Mesenchymal stem cell (in vitro differentiated cells and primary cell): ENCODE results near the gene BDKRB2.

Source experiments
- DNase-seq: peaks from one replicate; pipeline ENCODE4 v3.0.0-alpha.2; 2013
- H2AFZ ChIP-seq: one replicate; pipeline ENCODE4 v1.6.1; 2013; ENCODE audit warnings: low read depth, mild to moderate bottlenecking, control low read depth, inconsistent platforms, low read length, moderate library complexity
- H2AK5ac ChIP-seq: 2 replicates; pipeline ENCODE4 v1.6.1; 2013; ENCODE audit warnings: low read length, moderate library complexity, mild to moderate bottlenecking, inconsistent platforms; ENCODE audit not compliant: severe bottlenecking
- H2BK120ac ChIP-seq: one replicate; pipeline ENCODE4 v1.6.1; 2013; ENCODE audit warnings: low read depth, mild to moderate bottlenecking, inconsistent platforms, low read length, moderate library complexity
- H2BK12ac ChIP-seq, 2 experiments: one replicate each; pipeline ENCODE4 v1.6.1; 2013; ENCODE audit warnings: inconsistent platforms in 2 of 2, low read length in 2 of 2, mild to moderate bottlenecking in 2 of 2, moderate library complexity in 2 of 2, control low read depth in 1 of 2
- H2BK15ac ChIP-seq: one replicate; pipeline ENCODE4 v1.6.1; 2013; ENCODE audit warnings: mild to moderate bottlenecking, low read depth, inconsistent platforms; ENCODE audit not compliant: poor library complexity, severe bottlenecking
- H2BK5ac ChIP-seq: 2 replicates; pipeline ENCODE4 v1.6.1; 2013; ENCODE audit warnings: low read depth, mild to moderate bottlenecking, low read length, control low read depth, inconsistent platforms; ENCODE audit not compliant: poor library complexity, severe bottlenecking
- H3K14ac ChIP-seq, 2 experiments: one replicate each; pipeline ENCODE4 v1.6.1; 2013; ENCODE audit warnings: inconsistent platforms in 2 of 2, low read length in 2 of 2, control low read depth in 1 of 2, mild to moderate bottlenecking in 1 of 2, moderate library complexity in 1 of 2
- H3K18ac ChIP-seq, 2 experiments: one replicate each; pipeline ENCODE4 v1.6.1; 2013; ENCODE audit warnings: inconsistent platforms in 2 of 2, low read length in 2 of 2, control low read depth in 1 of 2, low read depth in 1 of 2, mild to moderate bottlenecking in 1 of 2
- H3K23ac ChIP-seq, 2 experiments: one replicate each; pipeline ENCODE4 v1.6.1; 2013; ENCODE audit warnings: inconsistent platforms in 2 of 2, low read length in 2 of 2, mild to moderate bottlenecking in 2 of 2, moderate library complexity in 2 of 2, control low read depth in 1 of 2
- H3K27ac ChIP-seq: 2 replicates; pipeline ENCODE4 v1.5.1; 2013; ENCODE audit warnings: mild to moderate bottlenecking, moderate library complexity, low read length, control low read depth, inconsistent platforms; ENCODE audit not compliant: poor library complexity, severe bottlenecking
- H3K27me3 ChIP-seq, 2 experiments: 2 replicates each; pipeline versions ENCODE4 v1.6.1 to v1.7.0; 2013; ENCODE audit warnings: low read length in 2 of 2, mild to moderate bottlenecking in 2 of 2, moderate library complexity in 2 of 2, control low read depth in 1 of 2, inconsistent platforms in 1 of 2; ENCODE audit not compliant: control insufficient read depth in 1 of 2, insufficient read depth in 1 of 2
- H3K36me3 ChIP-seq, 2 experiments: 2 replicates each; pipeline versions ENCODE4 v1.6.1 to v1.7.0; 2013; ENCODE audit warnings: low read length in 2 of 2, control low read depth in 1 of 2, inconsistent platforms in 1 of 2, low read depth in 1 of 2, mild to moderate bottlenecking in 1 of 2; ENCODE audit not compliant: insufficient read depth in 2 of 2, control insufficient read depth in 1 of 2
- H3K4ac ChIP-seq, 2 experiments: one replicate each; pipeline ENCODE4 v1.6.1; 2013; ENCODE audit warnings: inconsistent platforms in 2 of 2, low read length in 2 of 2, mild to moderate bottlenecking in 2 of 2, moderate library complexity in 2 of 2, control low read depth in 1 of 2, low read depth in 1 of 2
- H3K4me1 ChIP-seq: 2 replicates; pipeline ENCODE4 v1.6.1; 2013; ENCODE audit warnings: low read depth, low read length, control low read depth; ENCODE audit not compliant: control insufficient read depth, insufficient read depth
- H3K4me2 ChIP-seq: 2 replicates; pipeline ENCODE4 v1.6.1; 2013; ENCODE audit warnings: low read length, mild to moderate bottlenecking, inconsistent platforms; ENCODE audit not compliant: poor library complexity, severe bottlenecking
- H3K4me3 ChIP-seq, 2 experiments: 2 replicates each; pipeline versions ENCODE4 v1.5.1 to v1.7.0; 2013; ENCODE audit warnings: low read length in 2 of 2, mild to moderate bottlenecking in 2 of 2, control low read depth in 1 of 2, low read depth in 1 of 2; ENCODE audit not compliant: insufficient read depth in 1 of 2
- H3K79me1 ChIP-seq: replicated peaks from 2 replicates; pipeline ENCODE4 v1.6.1; 2013; ENCODE audit warnings: mild to moderate bottlenecking, control low read depth, low read length, inconsistent platforms; ENCODE audit not compliant: poor library complexity, severe bottlenecking
- H3K9ac ChIP-seq: 2 replicates; pipeline ENCODE4 v1.7.0; 2013; ENCODE audit warnings: mild to moderate bottlenecking, low read length, moderate library complexity
- H3K9me3 ChIP-seq: 2 replicates; pipeline ENCODE4 v1.7.0; 2013; ENCODE audit warnings: mild to moderate bottlenecking, low read length; ENCODE audit not compliant: control insufficient read depth
- H4K8ac ChIP-seq: one replicate; pipeline ENCODE4 v1.6.1; 2013; ENCODE audit warnings: inconsistent platforms, mild to moderate bottlenecking, low read length, moderate library complexity
- H4K91ac ChIP-seq: one replicate; pipeline ENCODE4 v1.6.1; 2013; ENCODE audit warnings: mild to moderate bottlenecking, low read length, inconsistent platforms
- WGBS: methylation state at CpG from one replicate; pipeline ENCODE4 v1.1.7; 2013; ENCODE audit warnings: mixed read lengths; 5-methylcytosine and 5-hydroxymethylcytosine counted together

Gene BDKRB2

DNA sequence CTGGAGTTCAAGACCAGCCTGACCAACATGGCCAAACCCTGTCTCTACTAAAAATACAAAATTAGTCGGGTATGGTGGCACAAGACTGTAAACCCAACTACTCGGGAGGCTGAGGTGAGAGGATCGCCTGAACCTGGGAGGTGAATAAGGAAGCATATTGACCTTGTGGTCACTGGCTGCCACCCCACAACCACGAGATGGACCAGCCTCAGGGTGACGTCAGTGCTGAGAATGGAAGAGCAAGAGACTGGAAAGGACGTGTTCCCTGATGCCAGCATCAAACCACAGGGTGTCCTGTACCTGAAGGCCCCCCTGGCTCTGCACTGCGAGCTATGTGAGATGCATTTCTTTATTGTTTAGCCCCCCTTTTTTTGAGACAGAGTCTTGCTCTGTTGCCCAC, 45.9 kb upstream of the BDKRB2 start:
- 89% methylated on average over 7 of the region's 7 CpGs for WGBS
- Histone ChIP-seq H3K18ac (peak overlapping the region in 1 of 2 experiments; percentile 84), H2AK5ac (no peak overlapping the region), H3K79me1 (no peaks in the 10 kb centered on the region), H3K27me3 (no peaks in the 10 kb centered on the region), H3K36me3 (no peaks in the 10 kb centered on the region), H3K4ac (no peak overlapping the region), H2BK15ac (peak overlapping the region; percentile 62), H3K14ac (no peak overlapping the region), H4K91ac (peak overlapping the region; percentile 58), H3K23ac (no peak overlapping the region), H3K27ac (no peak overlapping the region), H2AFZ (no peak overlapping the region), H3K4me1 (peaks cover 10% of the 10 kb centered on the region), H3K9ac (no peak overlapping the region), H3K4me2 (no peak overlapping the region), H4K8ac (no peak overlapping the region), H2BK5ac (no peak overlapping the region), H3K4me3 (no peak overlapping the region), H2BK120ac (no peak overlapping the region), H2BK12ac (peak overlapping the region; percentile 79 to 82), H3K9me3 (peaks cover 4% of the 10 kb centered on the region)
- no peak for DNase-seq

DNA sequence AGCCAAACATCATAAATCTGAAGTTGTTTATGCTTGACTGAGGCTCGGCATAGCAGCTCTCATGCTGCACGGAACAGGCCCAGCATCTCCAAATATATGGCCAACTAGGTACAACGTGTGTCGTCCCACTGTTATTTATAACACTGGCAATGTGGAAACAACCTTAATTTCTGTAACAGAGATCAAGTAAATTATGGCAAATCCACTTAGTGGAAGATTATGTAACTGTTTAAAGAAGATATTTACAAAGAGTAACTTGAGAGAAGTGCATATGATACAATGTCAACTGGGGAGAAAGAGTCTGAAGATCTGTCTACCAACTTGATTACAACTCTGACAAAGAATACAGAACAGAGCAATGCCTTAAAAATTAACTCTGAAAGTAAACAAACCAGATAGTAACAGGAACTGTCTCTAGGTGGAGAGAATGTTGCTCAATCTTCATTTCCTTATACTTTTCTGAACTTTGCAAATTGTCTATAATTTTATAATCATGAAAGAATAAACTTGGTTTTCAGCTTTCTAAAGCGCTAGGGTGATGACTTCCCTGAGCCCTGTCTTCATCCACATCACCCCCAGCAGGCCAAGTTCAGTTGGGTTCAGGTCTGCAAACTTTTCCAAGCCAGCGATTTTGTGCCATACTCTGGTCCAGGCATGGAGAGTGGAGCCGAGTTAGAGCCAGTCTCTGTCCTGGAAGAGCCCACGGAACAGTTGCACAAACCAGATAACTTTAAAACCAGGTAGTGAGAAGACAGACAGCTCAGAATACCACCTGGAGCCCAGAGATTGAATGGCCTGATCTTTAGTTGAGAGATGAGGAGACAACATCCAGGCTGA, 44.3 kb upstream of the BDKRB2 start:
- WGBS = 61% methylated on average over 6 of the region's 8 CpGs
- DNase-seq = peak; percentile 67
- peaks cover 10% of the 10 kb centered on the region for H3K4me1 ChIP-seq
- H3K4me2 ChIP-seq = no peak overlapping the region
- no peak overlapping the region for H3K9ac ChIP-seq
- H2BK12ac ChIP-seq = peak overlapping the region; percentile 14 to 99
- H3K23ac ChIP-seq = no peak overlapping the region
- H2BK120ac ChIP-seq = peak overlapping the region; percentile 15
- no peak overlapping the region for H3K4me3 ChIP-seq
- H2BK15ac ChIP-seq = no peak overlapping the region
- H3K14ac ChIP-seq = peak overlapping the region in 1 of 2 experiments; percentile 44
- H2AK5ac ChIP-seq = peak overlapping the region; percentile 79
- H3K4ac ChIP-seq = peak overlapping the region; percentile 46 to 47
- no peak overlapping the region for H2BK5ac ChIP-seq
- no peaks in the 10 kb centered on the region for H3K36me3 ChIP-seq
- no peaks in the 10 kb centered on the region for H3K79me1 ChIP-seq
- no peak overlapping the region for H3K27ac ChIP-seq
- H3K9me3 ChIP-seq = no peaks in the 10 kb centered on the region
- no peak overlapping the region for H2AFZ ChIP-seq
- peak overlapping the region; percentile 79 to 80 for H3K18ac ChIP-seq
- peak overlapping the region; percentile 51 for H4K8ac ChIP-seq
- H4K91ac ChIP-seq = peak overlapping the region; percentile 48
- no peaks in the 10 kb centered on the region for H3K27me3 ChIP-seq

DNA sequence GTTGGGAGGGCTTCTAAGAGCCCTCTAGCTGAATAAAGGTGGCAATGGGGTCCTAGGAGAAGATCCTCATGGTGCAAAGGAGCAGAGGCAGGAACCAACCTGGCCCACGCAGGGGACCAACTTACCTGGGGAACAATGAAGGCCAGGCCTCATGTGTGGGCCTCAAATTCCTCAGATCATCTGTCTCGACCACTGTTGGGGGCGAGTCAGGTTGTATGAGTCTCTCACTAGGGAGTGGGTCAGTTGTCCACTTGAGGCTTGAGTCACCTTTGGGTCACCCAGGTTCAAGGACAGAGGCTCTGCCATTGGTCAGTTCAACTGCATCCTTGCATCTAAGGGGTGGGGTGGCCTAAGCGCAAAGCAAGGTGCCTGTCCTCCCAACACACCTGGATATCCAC, 43.7 kb upstream of the BDKRB2 start:
- Histone ChIP-seq H3K9ac (no peak overlapping the region), H2BK12ac (peak overlapping the region; percentile 14 to 99), H3K4me2 (no peak overlapping the region), H4K91ac (peak overlapping the region; percentile 48), H3K4me1 (peaks cover 10% of the 10 kb centered on the region), H3K36me3 (no peaks in the 10 kb centered on the region), H3K4ac (peak overlapping the region; percentile 46 to 47), H3K14ac (peak overlapping the region in 1 of 2 experiments; percentile 44), H3K18ac (peak overlapping the region; percentile 79 to 80), H3K79me1 (no peaks in the 10 kb centered on the region), H3K27ac (no peak overlapping the region), H3K27me3 (no peaks in the 10 kb centered on the region), H2BK15ac (peak overlapping the region; percentile 70), H3K9me3 (no peaks in the 10 kb centered on the region), H2AFZ (no peak overlapping the region), H4K8ac (peak overlapping the region; percentile 51), H2BK5ac (no peak overlapping the region), H2BK120ac (peak overlapping the region; percentile 15), H3K4me3 (no peak overlapping the region), H3K23ac (no peak overlapping the region), H2AK5ac (peak overlapping the region; percentile 79)
- DNase-seq = no peak
- WGBS = 88% methylated on average over 4 of the region's 4 CpGs

DNA sequence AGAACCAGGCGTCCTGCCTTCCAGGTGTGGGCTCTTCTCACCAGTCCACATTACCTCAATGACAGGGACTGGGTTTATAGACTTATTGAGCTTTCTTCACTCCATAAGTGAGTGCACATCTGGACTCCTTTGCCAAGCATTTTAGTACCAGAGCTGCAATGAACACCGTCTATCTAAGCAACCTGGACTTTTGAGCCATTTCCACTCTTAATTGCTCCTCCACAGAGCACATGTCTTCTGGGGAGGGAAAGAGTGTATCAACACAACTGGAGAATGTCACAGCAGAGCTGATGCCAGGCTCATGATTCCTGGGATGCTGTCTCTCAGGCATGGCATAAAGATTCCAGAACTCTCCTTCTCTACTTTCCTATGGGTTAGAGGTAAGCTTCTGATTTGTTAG, 43.0 kb upstream of the BDKRB2 start:
- Histone ChIP-seq H3K9ac (no peak overlapping the region), H2BK12ac (peak overlapping the region in 1 of 2 experiments; percentile 91), H4K91ac (no peak overlapping the region), H3K36me3 (no peaks in the 10 kb centered on the region), H3K4me3 (no peak overlapping the region), H2BK15ac (no peak overlapping the region), H3K4me1 (peaks cover 10% of the 10 kb centered on the region), H3K4ac (peak overlapping the region in 1 of 2 experiments; percentile 9), H3K4me2 (no peak overlapping the region), H2AK5ac (no peak overlapping the region), H2AFZ (no peak overlapping the region), H3K14ac (no peak overlapping the region), H3K23ac (no peak overlapping the region), H3K18ac (peak overlapping the region; percentile 14 to 55), H4K8ac (no peak overlapping the region), H2BK5ac (no peak overlapping the region), H3K27ac (no peak overlapping the region), H3K9me3 (no peaks in the 10 kb centered on the region), H2BK120ac (no peak overlapping the region), H3K79me1 (no peaks in the 10 kb centered on the region), H3K27me3 (no peaks in the 10 kb centered on the region)
- no peak for DNase-seq
- WGBS = 100% methylated on average over 2 of the region's 2 CpGs
